Heart left ventricle (tissue), 13 donors: ENCODE measurements around the gene GIGYF1.

Experiments used
- CTCF ChIP-seq, 12 donors: fragments of 200-600 bp; sonication (generic) in 4 of 12; IDR thresholded peaks; one replicate each; pipeline versions ENCODE4 v1.5.0 to v1.8.0; 2018 to 2022; ENCODE audit warnings: antibody characterized with exemption in 12 of 12, mild to moderate bottlenecking in 5 of 12
- POLR2A ChIP-seq, 2 donors: fragments of 450-650 bp; IDR thresholded peaks; one replicate each; pipeline ENCODE4 v1.6.1; 2017; ENCODE audit warnings: antibody characterized with exemption in 2 of 2, mild to moderate bottlenecking in 2 of 2, moderate library complexity in 2 of 2
- donor health status: ischemic (EF 13 %, LVEDD 7.1; RV severe dilation, severe dysfunction).
- donor health status: DM: no; HTN: yes; CAD: no.
- donor health status: DM: no; HTN: no; CAD: no.
- donor health status: ischemic (EF 25% LVEDD 6.9; RV normal size, moderate dysfunction).
- donor health status: ischemic (EF 25% LVEDD 5.7; RV mildly dilated, moderate dysfunction).
- donor health status: ischemic (EF 35%, LVEDD 5.7; RV mildly dilated, moderate dysfunction).
- donor health status: nonischemic (EF 11% LVEDD 7.7; RV severe dilation, severe dysfunction).
- donor health status: DM: yes; HTN: yes; CAD: no.
- donor health status: PGD.
- donor health status: ischemic (EF 29% LVEDD 5.4; RV normal size, mild dysfunction).
- donor health status: nonischemic (EF 23%, LVEDD 6.1; RV moderate dilation, normal function).

GRCh38 chr7:100730136-100730800 lies 36.2 kb upstream of the GIGYF1 start:
- TF ChIP-seq CTCF (IDR thresholded peaks at IDR 0.05): no peak
- no peak for TF ChIP-seq POLR2A (IDR thresholded peaks at IDR 0.05)
